ENCODE results near the gene BTRC.

GRCh38 chr10:101468159-101468558 lies 114.2 kb downstream of the BTRC start:
- TF ChIP-seq CTCF (IDR thresholded peaks at IDR 0.05; ENCODE audit: insufficient read depth, low read length, poor library complexity, severe bottlenecking) (no peak), EZH2phosphoT487 (conservative IDR thresholded peaks at IDR 0.05; ENCODE audit: low read length) (no peak)
